NCI-H1417 (cell line): ENCODE results near the gene FAM221B.

Experiments
- DNase-seq, 3 experiments: peaks; one replicate each; lab custom pipeline; 2025; lab: John Stamatoyannopoulos, UW

The FAM221B gene

DNA sequence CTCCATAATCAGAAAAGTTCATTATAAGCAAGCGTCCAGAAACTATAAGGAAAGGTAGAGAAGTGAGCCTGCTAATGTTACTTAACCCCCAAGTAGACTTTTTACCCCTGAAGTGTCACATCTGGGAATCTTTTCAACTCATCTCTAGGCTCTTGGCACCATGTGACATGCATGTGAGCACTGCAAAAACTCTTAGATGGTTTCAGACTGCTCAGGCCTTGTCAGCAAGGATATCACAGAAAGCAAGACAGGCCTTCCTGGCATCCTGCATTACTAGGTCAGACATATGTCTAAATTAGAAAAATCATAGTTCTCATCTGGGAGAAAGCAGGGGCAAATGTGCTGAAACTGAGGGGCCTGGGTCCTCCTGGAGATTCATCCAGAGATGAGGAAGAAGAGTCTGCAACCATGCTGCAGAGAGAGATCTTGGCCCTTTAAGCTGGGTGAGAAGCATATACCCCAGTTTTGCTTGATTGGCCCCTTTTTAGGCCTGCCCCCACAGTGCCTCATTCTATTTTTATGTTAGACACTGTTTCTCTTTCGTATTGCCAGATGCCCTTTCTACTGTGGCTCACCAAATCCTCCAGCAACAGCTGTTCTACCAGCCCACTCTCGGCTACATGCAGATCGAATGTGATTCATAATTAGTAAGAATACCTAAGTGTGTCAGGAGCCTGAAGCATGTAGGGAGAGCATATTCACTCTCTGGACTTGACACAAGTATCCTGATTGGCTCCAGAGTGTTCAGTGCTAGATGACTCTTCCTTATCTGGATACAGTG is 19.4 kb upstream of the FAM221B start:
- no peak for DNase-seq

DNA sequence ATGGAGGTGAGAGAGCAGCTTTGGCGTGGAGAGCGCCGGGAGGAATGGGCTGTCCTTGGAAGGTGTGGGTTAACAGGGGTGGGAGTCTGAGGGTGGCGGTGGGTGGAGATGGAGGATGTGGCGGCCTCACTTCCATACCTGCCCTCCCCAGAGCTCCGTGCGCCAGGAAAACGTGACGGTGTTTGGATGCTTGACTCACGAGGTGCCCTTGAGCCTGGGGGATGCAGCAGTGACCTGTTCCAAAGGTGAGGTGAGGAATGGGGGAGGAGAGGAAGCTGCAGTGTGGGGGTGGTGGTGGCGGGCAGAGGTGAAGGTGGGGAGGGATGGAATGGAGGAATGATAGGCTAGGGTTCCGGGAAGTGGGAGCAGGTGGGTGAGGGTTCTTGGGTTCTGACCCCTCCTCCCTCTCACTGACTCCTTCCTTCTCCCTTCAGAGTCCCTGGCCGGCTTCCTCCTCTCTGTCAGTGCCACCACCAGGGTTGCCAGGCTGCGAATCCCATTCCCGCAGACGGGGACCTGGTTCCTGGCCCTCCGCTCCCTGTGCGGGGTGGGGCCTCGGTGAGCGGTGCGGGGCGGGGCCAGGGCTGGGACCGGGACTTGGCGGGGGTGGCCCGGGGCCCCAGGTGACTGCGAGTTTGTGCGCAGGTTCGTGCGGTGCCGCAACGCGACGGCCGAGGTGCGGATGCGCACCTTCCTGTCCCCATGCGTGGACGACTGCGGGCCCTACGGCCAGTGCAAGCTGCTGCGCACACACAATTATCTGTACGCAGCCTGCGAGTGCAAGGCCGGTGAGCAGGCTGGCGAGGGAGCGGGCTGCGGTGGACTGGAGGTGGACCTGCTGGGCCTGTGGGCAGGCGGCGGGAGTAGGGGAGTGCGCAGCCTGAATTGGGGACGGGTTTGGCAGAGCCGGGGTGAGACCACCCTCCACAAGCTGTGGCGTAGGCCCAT is 17.6 kb upstream of the FAM221B start:
- no peak for DNase-seq

DNA sequence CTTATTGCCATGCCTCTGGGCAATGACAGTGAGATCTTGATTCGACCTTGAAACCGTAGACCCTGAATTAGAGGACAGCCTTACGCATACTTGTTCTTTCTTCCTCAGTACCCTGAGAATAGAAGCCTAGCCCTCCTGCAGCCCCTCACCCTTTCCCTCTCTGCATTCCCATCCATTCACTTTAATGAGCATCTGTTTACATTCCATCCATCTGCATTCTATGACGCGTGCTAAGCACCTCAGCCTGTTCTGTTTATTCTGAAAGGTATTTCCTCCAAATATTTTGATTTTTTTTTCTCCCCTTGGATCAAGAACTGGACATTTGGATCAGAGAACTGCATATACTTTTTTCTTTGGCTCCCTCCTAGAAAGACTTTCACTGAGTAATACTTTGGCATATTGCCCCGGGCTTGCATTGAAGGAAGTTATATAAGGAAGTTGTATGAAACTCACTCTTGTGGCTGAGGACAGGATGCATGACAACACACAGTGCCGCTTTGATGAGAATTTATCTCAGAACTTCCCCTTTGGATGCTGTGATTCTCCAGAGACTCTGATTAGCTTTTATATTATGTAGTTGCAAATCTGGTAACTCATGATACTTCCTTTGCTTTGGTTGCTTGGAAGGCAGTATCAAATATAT is 16.2 kb upstream of the FAM221B start:
- DNase-seq = no peak

DNA sequence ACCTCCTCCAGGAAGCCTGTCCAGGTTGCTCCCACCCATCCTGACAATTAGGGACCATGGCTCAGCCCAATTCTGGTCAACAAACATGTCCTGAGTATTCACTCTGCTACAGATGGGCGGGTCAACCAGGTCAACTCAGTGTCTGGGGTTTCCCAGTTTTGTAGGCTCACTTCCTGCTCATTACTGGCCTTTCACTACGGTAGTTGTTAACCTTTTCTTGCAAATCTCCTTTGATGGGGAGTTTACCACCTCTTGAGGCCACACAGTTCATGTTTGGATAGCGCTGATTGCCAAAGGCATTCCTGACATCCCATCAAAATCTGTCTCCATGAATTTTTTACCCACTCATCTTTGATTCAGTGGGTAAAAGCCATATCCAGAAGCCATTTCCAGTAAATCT is 14.3 kb upstream of the FAM221B start:
- no peak for DNase-seq

DNA sequence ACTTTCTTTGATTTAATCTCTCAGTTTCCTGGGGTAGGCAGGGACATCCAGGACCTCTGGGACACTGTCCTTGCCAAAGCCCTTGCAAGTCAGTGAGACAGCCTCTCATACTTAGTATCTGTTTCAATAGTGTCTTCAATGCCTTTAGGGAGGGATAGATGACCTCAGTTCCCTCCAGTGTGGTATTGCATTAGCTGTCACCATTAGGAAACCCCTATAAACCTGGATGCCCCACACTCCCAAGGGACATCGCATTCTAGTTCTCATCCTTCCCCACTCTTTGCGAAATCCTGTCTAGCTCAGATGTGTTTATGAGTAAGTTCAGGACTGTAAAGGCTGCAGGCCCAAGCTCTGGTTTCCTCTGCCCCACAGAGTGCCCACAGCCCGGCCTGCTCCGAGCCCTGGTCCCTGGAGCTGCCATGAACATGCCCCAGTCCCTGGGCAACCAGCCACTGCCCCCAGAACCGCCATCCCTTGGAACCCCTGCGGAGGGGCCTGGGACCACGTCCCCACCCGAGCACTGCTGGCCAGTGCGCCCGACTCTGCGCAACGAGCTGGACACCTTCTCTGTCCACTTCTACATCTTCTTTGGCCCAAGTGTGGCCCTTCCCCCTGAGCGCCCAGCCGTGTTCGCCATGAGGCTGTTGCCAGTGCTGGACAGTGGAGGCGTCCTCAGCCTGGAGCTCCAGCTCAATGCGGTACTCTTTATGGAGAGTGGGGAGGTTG is 13.7 kb upstream of the FAM221B start:
- no peak for DNase-seq

DNA sequence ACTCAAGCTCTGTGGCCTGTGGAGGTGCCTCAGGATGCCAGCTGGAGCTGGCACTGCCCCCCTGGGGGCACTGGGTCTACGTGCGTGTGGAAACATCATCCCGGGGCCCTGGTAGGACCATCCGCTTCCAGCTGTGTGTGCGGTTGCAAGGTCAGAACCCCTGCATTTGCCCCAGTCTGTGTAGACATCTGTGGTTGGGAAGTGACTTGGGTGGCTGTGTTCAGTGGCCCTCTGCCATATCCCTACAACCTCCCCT is 13.0 kb upstream of the FAM221B start:
- no peak for DNase-seq

DNA sequence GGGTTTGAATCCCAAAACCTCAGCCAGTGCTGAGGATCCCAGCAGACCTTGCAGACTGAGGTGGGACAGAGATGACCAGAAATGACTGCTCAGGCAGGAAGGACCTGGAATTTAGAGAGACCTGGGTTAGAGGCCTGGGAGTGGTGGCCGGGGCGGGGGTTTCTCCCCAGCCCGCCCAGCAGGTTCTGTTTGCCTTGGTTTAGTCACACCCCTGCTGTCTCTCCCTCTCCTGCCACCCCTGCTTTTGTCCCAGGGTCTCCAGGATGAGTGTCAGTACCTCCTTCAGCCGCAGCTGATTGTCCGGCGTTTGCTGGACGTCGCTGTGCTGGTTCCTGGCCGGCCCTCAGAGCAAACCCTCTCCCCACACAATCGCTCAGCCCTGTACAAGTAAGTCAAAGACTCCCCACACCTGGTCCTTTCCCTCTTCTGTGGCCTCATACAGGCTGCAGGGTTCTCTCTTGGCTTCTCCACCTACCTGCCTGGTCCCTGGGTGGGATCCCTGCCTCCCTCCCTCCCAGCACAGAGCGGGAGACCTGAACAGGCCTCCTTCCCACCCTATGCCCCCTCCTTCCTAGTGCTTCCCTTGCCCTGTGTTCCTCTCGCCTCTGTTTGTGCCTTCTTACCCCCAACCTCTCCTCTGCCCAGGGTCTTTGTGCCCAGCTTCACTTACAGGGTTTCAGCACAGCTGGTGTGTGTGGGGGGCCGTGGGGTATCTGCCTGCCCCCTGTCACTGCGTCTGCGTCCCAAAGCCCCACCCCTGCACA is 12.5 kb upstream of the FAM221B start:
- no peak for DNase-seq

DNA sequence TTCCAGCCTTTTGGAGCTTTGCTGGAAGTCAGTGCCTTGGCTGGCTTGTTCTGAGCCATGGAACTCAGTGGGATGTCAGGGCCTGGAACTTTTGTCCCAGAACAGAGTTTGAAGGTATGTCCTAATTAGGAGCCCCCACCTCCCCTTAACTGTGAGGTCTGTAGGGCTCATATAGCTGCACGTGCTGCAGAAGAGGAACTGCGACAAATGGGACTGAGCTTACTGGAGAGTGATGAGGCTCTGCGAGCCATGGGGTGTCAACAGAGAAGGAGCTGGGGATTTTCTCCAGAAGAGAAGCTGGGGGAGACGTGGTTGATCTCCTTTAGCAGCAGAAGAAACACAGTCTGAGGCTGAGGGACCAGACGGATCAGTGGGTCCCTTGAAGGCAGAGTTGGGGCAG is 11.4 kb upstream of the FAM221B start:
- no peak for DNase-seq

DNA sequence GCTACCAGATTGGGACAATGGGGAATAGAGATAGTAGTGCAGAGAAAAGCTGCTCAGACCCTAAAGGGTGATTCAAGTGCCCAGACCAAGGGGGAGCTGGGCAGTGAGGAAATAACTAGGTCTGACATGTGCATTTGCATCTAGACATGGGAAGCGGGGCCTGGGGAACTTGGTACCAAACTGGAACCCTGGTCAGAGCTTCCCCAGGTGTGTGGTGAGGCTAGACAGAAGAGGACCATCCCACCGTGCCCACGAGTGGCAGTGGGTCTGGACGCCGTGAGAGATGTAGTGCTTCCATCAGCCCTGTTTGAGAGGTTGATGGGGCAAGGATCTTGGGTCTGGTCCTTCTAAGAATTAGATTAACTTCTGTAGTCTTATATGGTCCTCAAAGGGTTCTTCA is 8.1 kb upstream of the FAM221B start:
- DNase-seq = no peak

DNA sequence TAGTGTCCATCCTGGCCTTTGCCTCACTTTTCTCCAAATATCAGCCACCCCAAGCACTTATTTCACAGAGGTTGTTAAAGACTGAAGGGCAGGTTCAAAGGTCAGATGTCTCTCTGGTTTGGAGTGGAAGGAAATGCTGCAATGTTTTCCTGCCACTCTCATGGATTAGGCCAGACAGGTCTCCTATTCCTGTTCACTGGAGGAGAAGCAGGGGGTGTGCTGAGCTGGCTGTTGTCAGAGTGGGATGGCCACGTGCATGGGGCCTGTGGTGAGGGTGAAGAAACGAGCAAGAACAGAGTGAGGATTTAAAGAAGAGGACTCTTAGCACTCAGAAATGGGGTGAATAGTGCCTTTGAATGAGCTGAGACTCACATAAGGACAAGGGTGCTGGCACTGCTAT is 7.2 kb upstream of the FAM221B start:
- no peak for DNase-seq

DNA sequence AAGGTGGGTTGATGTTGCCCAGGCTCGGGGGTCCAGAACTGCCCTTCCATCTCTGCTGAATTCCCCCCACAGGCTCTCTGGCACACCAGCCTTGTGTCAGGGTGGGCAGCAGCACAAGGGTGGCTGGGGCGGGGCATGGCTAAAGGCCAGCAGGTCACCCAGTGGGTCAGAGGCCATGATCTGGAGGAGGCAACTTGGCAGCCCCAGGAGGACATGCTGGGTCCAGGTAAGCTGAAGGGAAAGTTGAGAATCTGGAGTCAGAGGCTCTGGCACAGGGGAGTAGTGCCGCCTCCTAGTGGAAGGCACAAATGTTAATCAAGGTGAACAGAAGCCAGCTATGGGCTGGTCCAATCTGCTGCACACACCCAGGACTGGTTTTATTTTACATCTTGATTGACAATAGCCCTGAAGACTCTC is 6.7 kb upstream of the FAM221B start:
- DNase-seq = no peak

DNA sequence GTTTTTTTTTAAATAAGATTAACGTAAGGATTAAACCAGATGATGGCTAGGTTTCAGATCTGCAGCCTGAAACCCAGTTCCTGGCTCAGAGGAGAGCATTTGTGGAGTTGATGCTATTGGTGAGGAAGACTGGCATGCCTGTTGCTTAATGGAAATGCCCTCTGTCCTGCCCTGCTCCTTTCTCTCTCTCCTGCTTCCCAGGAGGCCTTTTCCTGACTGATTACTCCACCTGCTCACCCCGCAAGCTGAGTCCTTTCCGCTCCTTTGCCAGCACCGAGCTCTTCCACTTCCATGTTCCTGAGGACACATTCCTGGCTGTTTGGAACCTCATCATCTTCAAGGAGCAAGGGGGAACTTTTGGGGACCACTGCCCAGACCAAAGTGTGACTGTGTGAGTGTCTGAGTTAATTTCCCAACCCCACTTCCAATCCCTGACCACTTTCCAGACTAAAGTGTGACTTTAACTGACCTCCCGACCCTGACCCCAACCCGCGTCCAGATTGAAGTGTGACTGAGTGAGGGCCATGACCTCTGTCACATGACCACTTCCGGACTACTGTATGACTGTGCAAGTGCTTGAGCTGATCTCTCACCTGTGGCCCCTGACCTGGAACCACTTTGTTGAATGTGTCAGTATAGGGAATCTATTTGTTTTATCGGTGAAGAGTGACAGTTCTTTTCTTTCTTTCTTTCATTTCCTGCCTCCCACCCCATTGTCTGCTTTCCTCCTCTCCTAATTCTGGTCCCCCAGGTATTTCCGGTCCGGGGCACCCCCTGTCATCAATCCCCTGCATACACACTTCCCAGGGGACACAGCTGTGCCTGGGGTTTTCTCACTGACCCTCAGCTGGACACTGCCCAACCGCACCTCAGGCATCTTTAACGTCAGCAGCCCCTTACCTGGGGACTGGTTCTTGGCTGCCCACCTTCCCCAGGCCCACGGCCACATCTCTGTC is 6.0 kb upstream of the FAM221B start:
- no peak for DNase-seq

DNA sequence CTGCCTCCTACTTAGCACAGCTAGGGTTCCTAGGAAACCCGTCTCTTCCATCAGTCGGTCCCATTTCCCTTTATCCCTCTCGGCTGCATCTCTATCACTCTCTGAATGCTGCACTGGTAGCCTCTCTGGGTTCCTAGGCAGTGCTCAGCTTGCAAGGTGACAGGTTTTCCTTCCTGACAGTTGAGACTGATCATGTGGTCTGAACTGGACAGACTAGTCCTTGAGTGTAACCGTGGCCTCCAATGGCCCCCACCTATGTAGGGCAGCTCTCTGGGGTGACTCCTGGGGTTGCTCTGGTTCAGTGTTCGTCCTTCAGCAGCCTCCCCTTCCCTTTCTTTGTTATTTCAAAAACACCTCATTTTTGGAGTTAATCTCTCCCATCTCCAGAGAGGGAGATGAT is 4.3 kb upstream of the FAM221B start:
- DNase-seq = no peak

DNA sequence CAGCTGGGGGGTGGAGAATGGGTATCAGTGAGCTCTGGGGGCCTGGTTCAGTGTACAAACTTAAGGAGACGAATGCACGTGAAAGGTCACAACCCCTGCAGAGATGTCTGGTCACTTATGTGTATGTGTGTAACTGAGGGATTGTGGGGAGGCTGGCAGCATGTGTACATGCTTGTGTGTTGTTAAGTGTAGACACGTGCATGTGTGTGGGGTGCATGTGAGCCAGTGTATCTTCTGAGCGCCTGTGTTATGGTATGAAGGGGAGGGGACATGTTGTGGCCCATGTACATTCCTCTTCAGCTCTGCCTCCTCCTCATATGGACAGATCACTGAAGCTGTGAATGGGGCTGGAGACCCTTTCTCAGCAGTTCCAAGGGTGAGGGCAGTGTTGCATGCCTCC is 2.5 kb upstream of the FAM221B start:
- DNase-seq = no peak

DNA sequence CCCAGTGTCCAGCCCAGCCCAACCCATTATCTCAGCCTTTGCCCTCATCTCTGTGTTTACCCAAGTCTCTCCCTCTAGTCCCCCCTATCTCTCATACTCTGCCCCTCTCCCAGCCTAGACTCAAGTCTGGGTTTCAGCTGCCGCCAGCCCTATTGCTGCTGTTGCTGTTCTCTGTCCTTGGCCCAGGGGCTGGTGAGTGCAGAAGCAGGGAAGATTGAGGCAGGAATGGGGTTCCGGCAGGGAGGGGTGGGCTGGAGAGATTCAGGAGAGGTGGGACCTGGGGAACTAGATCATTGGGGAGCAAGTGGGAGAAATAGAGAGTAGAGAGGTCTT is 1.2 kb upstream of the FAM221B start:
- DNase-seq = no peak

DNA sequence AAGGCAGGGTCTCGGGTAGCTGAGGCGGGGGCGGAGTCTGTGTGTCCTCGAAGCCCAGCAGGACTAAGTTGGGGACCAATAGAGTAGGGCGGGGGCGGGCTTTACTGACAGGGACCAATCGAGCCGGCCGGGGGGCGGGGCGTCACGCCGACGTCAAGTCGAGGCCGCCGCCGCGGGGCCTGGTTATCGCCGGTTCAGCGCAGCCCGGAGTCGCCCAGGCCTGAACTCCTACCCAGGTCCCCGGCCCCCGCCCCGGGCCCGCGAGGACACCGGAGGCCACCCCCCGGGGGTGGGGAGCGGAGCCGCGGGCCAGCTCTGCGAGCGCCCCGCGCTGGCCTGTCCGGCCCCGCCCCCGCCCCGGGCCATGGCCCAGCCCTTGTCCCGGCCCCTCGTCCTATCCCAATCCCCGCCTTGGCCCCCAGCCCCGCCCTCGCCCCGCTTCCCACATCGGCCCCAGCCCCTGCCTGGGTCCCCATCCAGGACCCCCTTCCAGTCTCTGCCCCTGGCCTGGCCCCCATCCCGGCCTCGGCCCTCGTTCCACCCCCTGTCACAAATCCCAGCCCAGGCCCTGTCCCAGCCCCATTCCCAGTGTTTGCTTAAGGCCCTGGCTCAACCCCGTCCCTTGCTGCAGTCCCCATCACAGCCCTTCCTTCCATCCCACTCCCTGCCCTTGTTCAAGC is 692 bp upstream of the FAM221B start, which contains the start of gene TMEM8B:
TMEM8B (plus strand) TSS at position 145 of the 680 bp plus-strand sequence; CDS start at position 365, 220 bp downstream.
- peak; percentile 80 to 89 (median 81) for DNase-seq

DNA sequence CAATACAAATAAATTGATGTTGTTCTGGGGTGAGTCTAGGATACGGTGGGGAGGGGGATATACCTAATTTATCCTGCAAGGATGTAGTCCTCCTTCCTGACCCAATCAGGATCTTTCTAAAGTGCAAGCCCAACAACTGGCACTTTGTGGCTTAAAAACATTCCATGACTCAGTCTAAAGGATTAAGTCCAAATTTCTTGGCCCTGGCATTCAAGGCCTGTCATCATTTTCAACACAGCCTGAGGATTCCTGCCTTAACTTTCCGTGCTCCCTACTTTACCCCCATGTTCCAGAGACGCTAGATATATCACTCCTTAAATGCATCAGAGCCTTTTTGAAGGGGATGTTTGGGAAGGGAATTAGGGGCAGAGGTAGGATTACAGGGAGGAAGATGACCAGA is 1.0 kb downstream of the FAM221B start:
- DNase-seq = no peak

DNA sequence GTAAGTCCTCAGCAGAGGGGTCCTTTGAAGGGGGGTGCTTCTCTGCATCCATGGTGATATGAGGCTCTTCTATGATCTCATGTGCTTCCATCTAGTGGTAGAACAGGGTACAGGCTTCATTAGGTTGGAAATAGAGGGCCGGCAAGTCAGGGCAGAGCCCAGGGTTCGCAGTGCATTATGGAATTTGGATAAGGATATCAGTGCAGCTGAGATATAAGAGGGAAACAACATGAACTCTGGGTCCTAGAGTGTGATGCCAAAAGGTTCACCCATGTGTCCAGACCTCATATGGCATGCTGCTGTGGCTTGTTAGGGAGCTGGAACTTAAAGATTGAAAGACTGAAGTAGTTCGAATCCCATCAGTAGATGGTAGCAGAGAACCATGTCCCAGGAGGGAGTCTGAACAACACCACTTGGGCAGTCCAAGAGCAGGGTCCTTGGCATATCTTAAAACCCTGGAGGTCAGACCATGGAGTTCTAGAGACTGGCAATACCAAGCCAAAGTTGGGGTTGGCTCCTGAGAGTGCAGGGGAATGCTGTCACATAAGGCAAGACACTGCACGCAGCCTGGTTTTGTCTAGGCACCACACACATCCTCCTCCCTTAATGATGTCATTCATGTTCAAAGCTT is 2.3 kb downstream of the FAM221B start:
- peak; percentile 11 to 42 (median 16) for DNase-seq

DNA sequence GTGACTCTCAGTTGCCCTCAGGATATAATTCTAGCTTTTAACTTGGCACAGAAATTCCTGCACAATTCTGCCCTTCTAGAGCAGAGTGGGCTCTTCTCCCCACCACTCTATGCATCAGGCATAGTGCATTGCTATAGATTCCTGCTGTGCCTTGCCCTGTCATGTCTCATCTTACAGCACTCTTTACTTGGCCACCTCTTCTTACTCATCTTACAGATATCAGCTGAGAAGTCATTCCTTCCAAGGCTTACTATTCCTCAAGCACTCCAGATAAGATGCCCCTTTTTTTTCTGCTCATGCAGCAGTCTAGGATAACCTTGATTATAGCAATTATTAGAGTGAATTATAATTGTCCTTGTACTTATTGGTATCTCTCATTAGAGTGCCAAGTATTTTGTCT is 5.6 kb downstream of the FAM221B start:
- no peak for DNase-seq
